ENCODE results near the gene ZFAND3.
A peak's percentile ranks its signal among the peaks of the same experiment; 100 is the strongest.

The ZFAND3 gene

GRCh38 chr6:37781788-37782187 lies 37.7 kb upstream of the ZFAND3 start:
- H3K4me3 ChIP-seq (ENCODE audit: low read length), result no peak overlapping the region
- no peak for DNase-seq (ENCODE audit: low read depth)
- no peak for TF ChIP-seq CTCF (IDR thresholded peaks at IDR 0.05; ENCODE audit: insufficient read depth, low read depth, low read length, missing control alignments)

GRCh38 chr6:37783025-37783855 lies 36.3 kb upstream of the ZFAND3 start:
- H3K4me3 ChIP-seq (ENCODE audit: low read length), result peak overlapping the region; percentile 42
- no peak for TF ChIP-seq CTCF (IDR thresholded peaks at IDR 0.05; ENCODE audit: insufficient read depth, low read depth, low read length, missing control alignments)
- peak; percentile 9 for DNase-seq (ENCODE audit: low read depth)

- peak; percentile 31 for DNase-seq (ENCODE audit: low read depth)
These were observed 35.5 kb upstream of the ZFAND3 start for GRCh38 chr6:37783856-37784584.

GRCh38 chr6:37784585-37784967 lies 35.0 kb upstream of the ZFAND3 start:
- no peak overlapping the region for H3K4me3 ChIP-seq (ENCODE audit: low read length)
- no peak for DNase-seq (ENCODE audit: low read depth)
- no peak for TF ChIP-seq CTCF (IDR thresholded peaks at IDR 0.05; ENCODE audit: insufficient read depth, low read depth, low read length, missing control alignments)

More at GRCh38 chr6:37783856-37784584, 35.5 kb upstream of the ZFAND3 start:
- TF ChIP-seq CTCF (IDR thresholded peaks at IDR 0.05; ENCODE audit: insufficient read depth, low read depth, low read length, missing control alignments), result no peak
- peak overlapping the region; percentile 42 for H3K4me3 ChIP-seq (ENCODE audit: low read length)

GRCh38 chr6:37785002-37785662 lies 34.4 kb upstream of the ZFAND3 start:
- TF ChIP-seq CTCF (IDR thresholded peaks at IDR 0.05; ENCODE audit: insufficient read depth, low read depth, low read length, missing control alignments), result no peak
- peak; percentile 57 for DNase-seq (ENCODE audit: low read depth)
- no peak overlapping the region for H3K4me3 ChIP-seq (ENCODE audit: low read length)

GRCh38 chr6:37785663-37786270 lies 33.8 kb upstream of the ZFAND3 start:
- DNase-seq (ENCODE audit: low read depth), result no peak
- no peak overlapping the region for H3K4me3 ChIP-seq (ENCODE audit: low read length)
- no peak for TF ChIP-seq CTCF (IDR thresholded peaks at IDR 0.05; ENCODE audit: insufficient read depth, low read depth, low read length, missing control alignments)

All from epithelial cell of esophagus (primary cell).